ENCODE measurements around the gene DAPP1. TPM values are rescaled to one million over a fixed set of nuclear protein-coding genes. Genes with fewer than 3 reads are reported as not detected.
A peak's percentile ranks its signal among the peaks of the same experiment; 100 is the strongest.

DAPP1 gene
- polyA plus RNA-seq, 3 donors = 63.1 to 125 (median 87.2) TPM

DNA sequence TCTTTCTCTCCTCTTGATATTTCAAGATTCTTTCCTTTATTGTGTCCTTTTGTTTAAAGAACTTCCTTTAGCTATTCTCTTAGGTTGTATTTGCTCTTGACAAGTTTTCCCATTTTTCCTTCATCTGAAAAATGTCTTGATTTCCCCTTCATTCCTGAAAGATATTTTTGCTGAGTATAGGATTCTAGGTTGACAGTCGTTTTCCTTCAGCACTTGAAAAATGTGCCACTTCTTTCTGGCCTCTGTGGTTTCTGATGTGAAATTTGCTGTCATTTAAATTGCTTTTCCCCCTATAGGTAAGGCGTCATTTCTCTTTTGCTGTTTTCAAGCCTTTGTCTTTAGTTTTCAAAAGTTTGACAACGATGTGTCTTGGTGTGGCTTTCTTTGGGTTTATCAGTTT, 100.9 kb downstream of the DAPP1 start:
- Histone ChIP-seq H3K4me1 (ENCODE audit: control insufficient read depth in 1 of 2, insufficient read depth in 2 of 2, low read length in 2 of 2) (no peaks in the 10 kb centered on the region), H3K4me3 (replicated peaks in 1 of 3; ENCODE audit: low read depth in 2 of 3, low read length in 3 of 3) (no peak overlapping the region), H3K36me3 (replicated peaks in 1 of 2; ENCODE audit: control insufficient read depth in 1 of 2, insufficient read depth in 2 of 2, low read length in 2 of 2) (peaks cover 37 to 90% of the 10 kb centered on the region in 2 donors), H3K9ac (ENCODE audit: insufficient read depth, low read length, poor library complexity, severe bottlenecking) (no peak overlapping the region), H3K4me2 (replicated peaks; ENCODE audit: extremely low read depth, low read length, poor library complexity, severe bottlenecking) (no peak overlapping the region), H3K79me2 (ENCODE audit: insufficient read depth, low read length) (no peaks in the 10 kb centered on the region), H2AFZ (ENCODE audit: insufficient read depth, low read depth, low read length, poor library complexity, severe bottlenecking) (no peak overlapping the region), H3K27me3 (ENCODE audit: control insufficient read depth in 2 of 2, insufficient read depth in 2 of 2, low read length in 2 of 2) (no peaks in the 10 kb centered on the region), H3K9me3 (replicated peaks in 1 of 2; ENCODE audit: control insufficient read depth in 1 of 2, insufficient read depth in 1 of 2, low read length in 2 of 2) (peaks cover 3 to 10% of the 10 kb centered on the region in 2 donors), H3K27ac (ENCODE audit: low read depth in 1 of 2, low read length in 2 of 2) (no peak overlapping the region), H4K20me1 (ENCODE audit: insufficient read depth, low read length) (peaks cover 5% of the 10 kb centered on the region)
- no peak for DNase-seq
- peak overlapping the region in 1 of 7 donors; percentile 9 for H3K27ac Mint-ChIP-seq
- intact Hi-C loops (cut with micrococcal nuclease) = no loop called here
- peaks cover 2 to 14% (median 7%) of the 10 kb centered on the region in 7 donors for H3K9me3 Mint-ChIP-seq
- WGBS (ENCODE audit: insufficient coverage) = no CpG with 5 or more reads among the region's 3 CpGs
- TF ChIP-seq, protein P1, sequence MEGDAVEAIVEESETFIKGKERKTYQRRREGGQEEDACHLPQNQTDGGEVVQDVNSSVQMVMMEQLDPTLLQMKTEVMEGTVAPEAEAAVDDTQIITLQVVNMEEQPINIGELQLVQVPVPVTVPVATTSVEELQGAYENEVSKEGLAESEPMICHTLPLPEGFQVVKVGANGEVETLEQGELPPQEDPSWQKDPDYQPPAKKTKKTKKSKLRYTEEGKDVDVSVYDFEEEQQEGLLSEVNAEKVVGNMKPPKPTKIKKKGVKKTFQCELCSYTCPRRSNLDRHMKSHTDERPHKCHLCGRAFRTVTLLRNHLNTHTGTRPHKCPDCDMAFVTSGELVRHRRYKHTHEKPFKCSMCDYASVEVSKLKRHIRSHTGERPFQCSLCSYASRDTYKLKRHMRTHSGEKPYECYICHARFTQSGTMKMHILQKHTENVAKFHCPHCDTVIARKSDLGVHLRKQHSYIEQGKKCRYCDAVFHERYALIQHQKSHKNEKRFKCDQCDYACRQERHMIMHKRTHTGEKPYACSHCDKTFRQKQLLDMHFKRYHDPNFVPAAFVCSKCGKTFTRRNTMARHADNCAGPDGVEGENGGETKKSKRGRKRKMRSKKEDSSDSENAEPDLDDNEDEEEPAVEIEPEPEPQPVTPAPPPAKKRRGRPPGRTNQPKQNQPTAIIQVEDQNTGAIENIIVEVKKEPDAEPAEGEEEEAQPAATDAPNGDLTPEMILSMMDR (IDR thresholded peaks at IDR 0.05) = no peak
- no peak overlapping the region for H3K4me3 Mint-ChIP-seq
- no peaks in the 10 kb centered on the region for H3K4me1 Mint-ChIP-seq
- H3K27me3 Mint-ChIP-seq (ENCODE audit: low read depth in 3 of 3) = peaks cover 0 to under 1% (median 0%) of the 10 kb centered on the region in 3 donors
- peaks cover 62 to 67% of the 10 kb centered on the region in 2 donors for H3K36me3 Mint-ChIP-seq

DNA sequence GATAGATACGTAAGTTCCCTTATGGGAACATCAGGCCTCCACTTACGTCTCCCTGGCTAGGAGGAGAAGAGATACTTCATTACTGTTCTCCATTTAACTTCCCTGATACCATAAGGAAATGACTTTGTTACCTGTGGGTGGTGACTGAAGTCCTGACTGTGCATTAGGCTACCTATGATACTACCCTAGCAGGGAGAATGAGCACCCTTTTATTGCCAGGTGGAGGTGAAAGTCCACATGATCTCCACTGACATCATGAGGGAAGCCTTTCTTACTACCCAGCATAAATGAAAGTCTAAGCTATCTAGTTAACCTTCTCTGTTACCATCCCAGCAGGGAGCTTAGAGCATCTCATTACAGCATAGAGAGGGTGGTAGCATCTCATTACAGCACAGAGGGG, 102.0 kb downstream of the DAPP1 start:
- no peak overlapping the region for H3K4me3 Mint-ChIP-seq
- intact Hi-C loops (cut with micrococcal nuclease) = no loop called here
- H3K4me1 Mint-ChIP-seq = no peaks in the 10 kb centered on the region
- Histone ChIP-seq H3K79me2 (ENCODE audit: insufficient read depth, low read length) (no peaks in the 10 kb centered on the region), H3K27me3 (ENCODE audit: control insufficient read depth in 2 of 2, insufficient read depth in 2 of 2, low read length in 2 of 2) (no peaks in the 10 kb centered on the region), H3K9me3 (replicated peaks in 1 of 2; ENCODE audit: control insufficient read depth in 1 of 2, insufficient read depth in 1 of 2, low read length in 2 of 2) (peaks cover 3 to 10% of the 10 kb centered on the region in 2 donors), H3K9ac (ENCODE audit: insufficient read depth, low read length, poor library complexity, severe bottlenecking) (no peak overlapping the region), H3K36me3 (replicated peaks in 1 of 2; ENCODE audit: control insufficient read depth in 1 of 2, insufficient read depth in 2 of 2, low read length in 2 of 2) (peaks cover 46 to 93% of the 10 kb centered on the region in 2 donors), H3K4me2 (replicated peaks; ENCODE audit: extremely low read depth, low read length, poor library complexity, severe bottlenecking) (no peak overlapping the region), H2AFZ (ENCODE audit: insufficient read depth, low read depth, low read length, poor library complexity, severe bottlenecking) (no peak overlapping the region), H3K4me3 (replicated peaks in 1 of 3; ENCODE audit: low read depth in 2 of 3, low read length in 3 of 3) (no peak overlapping the region), H4K20me1 (ENCODE audit: insufficient read depth, low read length) (peaks cover 5% of the 10 kb centered on the region), H3K27ac (ENCODE audit: low read depth in 1 of 2, low read length in 2 of 2) (no peak overlapping the region), H3K4me1 (ENCODE audit: control insufficient read depth in 1 of 2, insufficient read depth in 2 of 2, low read length in 2 of 2) (no peaks in the 10 kb centered on the region)
- H3K27ac Mint-ChIP-seq = peak overlapping the region in 2 of 7 donors; percentile 19 to 20
- whole genome bisulfite sequencing (ENCODE audit: insufficient coverage) = no CpG with 5 or more reads among the region's 2 CpGs
- peaks cover 2 to 14% (median 7%) of the 10 kb centered on the region in 7 donors for H3K9me3 Mint-ChIP-seq
- H3K27me3 Mint-ChIP-seq (ENCODE audit: low read depth in 3 of 3) = no peaks in the 10 kb centered on the region
- peaks cover 57 to 71% of the 10 kb centered on the region in 2 donors for H3K36me3 Mint-ChIP-seq
- DNase-seq = no peak
- TF ChIP-seq, protein P1 (IDR thresholded peaks at IDR 0.05) = no peak

Other genes starting within 250 kb of the DAPP1 start
- gene MTTP, start 242.0 kb upstream of the DAPP1 start, polyA plus RNA-seq = not detected
- not detected for gene C4orf54, start 159.0 kb upstream of the DAPP1 start, polyA plus RNA-seq
- gene LAMTOR3, start 77.6 kb downstream of the DAPP1 start, polyA plus RNA-seq = 10 to 100 TPM; 19.9 to 83.3 (median 62.5) TPM
- 10 to 100 TPM; 15.6 to 21.4 (median 21.4) TPM for gene DNAJB14, start 129.8 kb downstream of the DAPP1 start, polyA plus RNA-seq
- gene H2AZ1, start 133.4 kb downstream of the DAPP1 start, polyA plus RNA-seq = 100 to 1,000 TPM; 208 to 450 (median 416) TPM